ENCODE measurements around the gene DRC7.
A peak's percentile ranks its signal among the peaks of the same experiment; 100 is the strongest.
"Not testable (repeated sequence)": the region's sequence is repeated elsewhere in the genome, so short reads cannot be mapped to it uniquely, and the experiment has no call there.

The DRC7 gene

DNA sequence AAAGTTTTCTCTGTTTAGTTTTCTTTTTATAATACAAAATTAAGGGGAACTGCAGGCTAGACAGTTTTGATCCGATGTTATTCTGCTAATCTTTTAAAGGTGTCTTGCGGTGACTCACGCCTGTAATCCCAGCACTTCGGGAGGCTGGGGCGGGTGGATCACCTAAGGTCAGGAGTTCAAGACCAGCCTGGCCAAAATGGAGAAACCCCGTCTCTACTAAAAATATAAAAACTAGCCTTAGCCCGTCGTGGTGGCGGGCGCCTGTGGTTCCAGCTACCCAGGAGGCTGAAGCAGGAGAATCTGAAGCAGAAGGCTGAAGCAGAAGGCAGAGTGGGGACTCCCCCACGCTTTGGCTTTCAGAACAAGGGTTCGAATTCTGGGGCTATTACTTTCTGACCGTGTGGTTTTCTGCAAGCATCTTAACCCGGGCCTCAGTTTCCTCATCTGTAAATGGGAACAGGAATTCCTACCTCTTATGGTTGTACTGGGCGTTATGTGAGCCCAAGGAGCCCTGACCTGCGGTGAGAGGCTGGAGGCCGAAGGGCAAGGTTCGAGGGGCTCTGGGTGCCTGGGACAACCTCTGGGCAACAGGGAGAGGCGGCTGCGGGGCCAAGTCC lies 39.8 kb downstream of the DRC7 start:
- no peak for DNase-seq (ENCODE audit: low read depth, low spot score)

DNA sequence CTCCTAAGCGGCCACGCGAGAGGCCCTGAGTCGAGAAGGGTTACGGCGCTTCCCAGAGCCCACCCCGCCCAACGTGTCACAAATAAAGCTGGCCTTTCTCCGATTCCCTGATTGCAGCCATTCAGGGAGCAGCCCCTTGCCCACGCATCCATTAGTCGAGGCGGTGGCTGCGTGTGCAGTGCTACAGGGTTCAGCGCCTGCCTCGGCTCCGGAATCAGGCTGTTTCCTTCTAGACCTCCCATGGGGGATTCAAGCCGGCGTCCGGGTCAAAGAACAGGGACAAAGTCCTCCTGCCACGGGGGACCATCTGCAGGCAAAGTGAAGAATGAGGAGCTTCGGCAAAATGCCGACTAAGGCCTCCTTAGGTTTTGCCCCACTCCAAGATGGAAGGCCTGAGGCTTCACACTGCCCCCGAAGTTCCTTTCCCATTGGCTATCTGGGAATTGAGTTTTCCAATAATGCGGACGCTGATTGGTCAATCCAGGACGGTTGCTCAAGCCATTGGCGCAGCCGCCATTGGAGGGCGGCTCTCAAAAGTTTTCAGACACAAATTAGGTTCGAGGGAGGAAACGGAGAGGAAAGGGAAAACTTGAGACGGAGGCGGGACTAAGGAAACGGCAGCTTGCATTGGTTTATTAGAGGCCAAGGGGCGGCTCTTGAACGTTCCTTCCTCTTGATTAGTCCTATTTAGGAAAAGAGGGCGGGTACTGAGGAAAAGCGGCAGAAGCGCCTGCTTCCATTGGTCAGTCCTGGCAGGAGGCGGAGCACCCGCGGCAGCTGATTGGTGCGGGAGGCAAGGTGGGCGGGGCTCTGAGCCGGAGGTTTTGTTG lies 40.5 kb downstream of the DRC7 start:
- peak; percentile 100 for DNase-seq (ENCODE audit: low read depth, low spot score)

DNA sequence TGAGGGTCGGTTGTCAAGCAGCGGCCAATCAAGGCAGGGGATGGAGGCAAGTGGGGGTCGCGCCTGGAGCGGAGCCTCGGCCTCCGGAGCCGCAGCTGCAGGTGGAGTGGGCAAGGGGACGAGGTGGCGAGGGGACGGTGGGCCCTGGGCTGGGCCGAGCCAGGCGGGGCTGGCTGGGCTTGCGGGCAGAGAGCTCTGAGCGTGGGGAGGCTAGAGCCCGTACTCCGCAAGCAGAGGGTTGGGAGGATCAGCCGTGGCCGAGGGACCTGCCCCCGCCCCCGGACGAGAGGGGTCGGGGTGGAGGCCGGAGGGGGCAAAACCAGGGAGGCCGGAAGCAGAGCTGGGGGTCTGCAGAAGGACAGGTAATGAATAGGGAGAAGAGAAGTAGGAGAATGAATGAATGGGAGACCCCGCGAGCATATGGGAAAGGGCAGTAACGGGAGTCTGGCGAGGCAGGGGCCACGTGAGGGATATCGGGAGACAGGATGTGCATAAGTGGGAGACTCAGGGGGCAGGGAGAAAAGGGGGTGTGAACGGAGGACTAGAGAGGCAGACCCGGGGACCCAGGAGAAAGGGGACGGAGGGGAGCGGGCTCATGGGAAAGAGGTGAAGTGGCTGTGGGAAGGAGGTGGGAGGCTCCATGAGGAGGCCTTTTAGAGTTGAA lies 41.3 kb downstream of the DRC7 start, which contains the start of gene KATNB1:
Gene KATNB1 (plus strand): TSS at position 16 of the 664 bp plus-strand sequence. CDS start 1,474 bp downstream, outside the sequence.
- no peak for DNase-seq (ENCODE audit: low read depth, low spot score)

DNA sequence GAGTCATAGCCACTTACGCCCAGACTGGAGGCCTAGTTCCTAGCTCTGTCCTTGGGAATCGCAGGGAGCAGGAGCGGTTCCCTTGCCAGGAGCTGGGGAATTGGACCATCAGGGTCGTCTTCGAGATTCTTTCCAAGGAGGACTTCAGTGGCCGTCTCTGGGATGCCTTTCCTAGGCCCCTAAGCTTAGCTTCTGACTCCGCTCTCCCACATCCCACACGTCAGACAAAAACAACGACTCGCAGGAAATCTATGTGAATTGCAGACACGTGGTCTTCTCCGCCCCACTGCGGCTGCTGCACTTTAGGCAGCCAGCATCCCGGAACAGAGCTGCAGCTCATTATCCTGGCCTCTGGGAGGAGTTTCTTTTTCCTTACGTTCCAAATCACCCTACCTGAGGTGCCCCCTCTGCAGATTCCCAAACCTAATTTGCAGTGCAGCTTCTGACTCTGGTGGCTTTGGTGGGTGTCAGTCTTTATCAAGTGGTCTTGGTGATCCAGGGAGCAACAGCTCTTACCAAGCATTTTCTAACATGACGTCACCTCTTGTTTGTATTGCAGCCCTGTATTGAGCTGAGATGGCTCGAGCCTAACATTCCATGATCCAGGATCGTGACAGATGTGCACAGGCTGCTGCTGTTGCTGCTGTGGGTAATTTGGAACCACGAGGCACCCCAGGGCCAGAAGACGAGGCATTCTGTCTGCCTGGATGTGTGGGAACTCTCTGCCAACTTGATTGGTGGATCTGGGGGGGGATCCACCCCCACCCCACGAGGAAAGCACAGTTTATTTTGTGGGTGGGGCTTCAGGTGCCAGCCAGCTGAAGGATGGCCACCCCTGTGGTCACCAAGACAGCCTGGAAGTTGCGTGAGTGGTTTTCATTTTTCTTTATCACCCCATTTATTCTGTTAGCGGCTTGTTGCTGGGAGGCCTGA lies 42.1 kb downstream of the DRC7 start:
- peak; percentile 80 for DNase-seq (ENCODE audit: low read depth, low spot score)

DNA sequence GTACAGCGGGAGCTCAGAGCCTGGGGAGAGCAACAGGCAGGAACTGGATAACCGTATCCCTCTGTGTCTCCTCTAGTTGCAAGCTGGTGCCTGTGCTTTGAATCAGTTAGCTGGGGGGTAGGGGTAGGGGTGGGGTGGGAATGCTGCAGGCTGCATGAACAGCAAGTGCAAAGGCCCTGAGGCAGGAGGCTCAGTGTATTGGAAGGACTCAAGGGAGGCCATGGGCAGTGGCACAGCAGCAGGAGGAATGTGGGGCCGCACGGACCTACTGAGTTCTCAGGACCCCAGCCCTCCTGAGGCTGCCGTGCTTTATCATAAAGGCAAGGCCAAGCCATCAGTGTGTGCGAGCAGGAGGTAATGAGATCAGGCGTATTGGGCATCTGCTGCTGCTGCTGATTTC lies 44.2 kb downstream of the DRC7 start:
- DNase-seq (ENCODE audit: low read depth, low spot score): no peak

DNA sequence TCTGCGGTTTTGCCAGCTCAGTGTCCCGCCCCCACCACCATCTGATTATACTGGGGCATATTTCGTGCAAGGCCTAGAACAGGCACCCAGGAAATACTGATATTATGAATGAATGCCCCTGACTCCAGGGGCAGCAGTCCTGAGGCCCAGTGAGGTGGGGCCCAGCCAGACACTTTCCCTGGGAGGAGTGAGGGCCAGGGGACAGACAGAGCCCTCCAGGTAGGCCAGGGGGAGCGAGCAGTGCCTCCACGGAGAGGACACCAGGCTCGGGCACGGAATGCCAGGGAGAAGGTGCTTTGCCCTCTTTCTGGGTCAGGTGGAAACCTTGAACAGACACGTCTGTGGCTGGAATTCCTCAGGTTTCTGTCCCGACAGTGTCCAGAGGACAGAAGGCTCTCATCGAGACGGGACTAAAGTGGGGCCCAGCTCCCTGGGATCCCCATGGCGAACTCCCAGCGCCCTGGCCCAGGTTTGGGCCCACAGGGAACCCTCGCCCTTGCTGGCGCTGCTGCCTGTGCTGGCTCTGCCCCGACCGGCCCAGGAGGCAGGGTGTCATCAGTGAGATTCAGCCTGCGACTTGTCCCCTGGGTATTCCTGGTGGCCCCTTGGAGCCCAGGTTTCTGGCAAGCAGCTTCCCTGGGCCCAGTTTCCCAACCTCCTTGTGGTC lies 45.3 kb downstream of the DRC7 start:
- no peak for DNase-seq (ENCODE audit: low read depth, low spot score)

DNA sequence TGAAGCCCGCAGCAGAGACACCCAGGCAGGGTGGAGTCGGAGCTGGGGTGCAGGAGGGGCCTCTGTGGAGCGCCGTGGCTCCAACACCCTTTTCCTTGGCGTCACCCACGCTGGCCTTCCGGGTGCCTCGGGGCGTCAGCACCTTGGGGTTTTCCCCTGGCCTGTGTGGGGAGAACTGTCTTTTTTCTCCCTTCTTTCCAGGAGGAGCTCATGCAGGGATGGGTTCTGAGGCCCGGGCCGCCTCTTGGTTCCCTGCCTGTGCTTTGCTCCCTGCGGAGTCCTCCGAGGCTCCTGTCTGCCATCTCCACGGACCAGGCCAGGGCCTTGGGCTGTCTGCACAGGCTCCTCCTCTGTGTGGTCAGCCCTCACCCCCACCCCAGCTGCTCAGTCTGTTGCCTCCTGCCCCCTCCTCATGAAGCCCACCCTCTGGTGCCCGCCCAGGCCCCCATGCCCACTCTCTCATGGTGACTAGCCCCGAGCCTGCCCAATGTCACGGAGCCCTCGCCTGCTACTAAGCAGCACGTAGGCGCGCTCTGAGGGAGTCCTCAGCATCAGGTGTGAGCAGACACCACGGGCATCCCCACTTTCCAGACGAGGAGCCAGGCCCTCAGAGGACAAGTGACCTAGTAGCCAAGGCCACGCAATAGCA lies 45.9 kb downstream of the DRC7 start:
- DNase-seq (ENCODE audit: low read depth, low spot score): no peak

DNA sequence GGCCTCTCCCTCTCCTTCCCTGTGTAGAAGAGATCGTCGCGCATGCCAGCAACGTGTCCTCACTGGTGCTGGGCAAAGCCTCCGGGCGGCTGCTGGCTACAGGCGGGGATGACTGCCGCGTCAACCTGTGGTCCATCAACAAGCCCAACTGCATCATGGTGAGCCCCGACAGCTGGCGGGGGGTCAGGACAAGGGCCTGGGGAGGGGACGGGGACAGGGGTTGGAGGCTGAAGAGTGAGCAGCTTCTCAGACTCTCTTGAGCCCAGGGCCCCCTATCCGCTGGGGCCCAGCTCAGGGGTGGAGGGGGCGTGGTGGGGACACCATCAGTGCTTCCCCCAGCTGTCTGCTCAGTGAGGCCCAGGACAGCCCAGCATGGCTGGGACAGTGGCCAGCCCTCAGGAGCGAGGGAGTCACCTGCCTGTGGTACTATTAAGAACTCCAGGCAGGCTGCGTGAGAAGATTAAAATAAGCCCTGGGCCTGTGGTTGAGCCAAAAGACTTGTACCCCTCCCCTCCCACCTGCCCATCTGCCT lies 47.1 kb downstream of the DRC7 start:
- no peak for DNase-seq (ENCODE audit: low read depth, low spot score)

DNA sequence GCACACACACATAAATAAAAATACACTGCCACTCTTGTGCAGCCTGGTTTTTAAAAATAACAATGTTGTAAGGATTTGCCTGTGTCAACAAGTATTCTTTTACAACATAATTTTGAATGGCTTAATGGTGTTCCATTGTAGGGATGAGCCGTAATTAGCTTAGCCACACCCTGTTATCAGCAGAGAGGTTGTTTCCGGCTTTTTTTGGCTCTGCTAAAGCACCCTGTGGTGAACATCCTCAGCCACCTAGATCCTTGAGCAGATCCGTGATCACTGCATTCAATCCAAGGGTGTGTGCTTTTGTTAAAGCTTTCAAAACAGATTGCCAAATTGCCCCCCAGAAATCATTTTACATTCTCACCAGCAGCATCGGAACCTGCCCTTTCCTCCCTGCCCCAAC lies 47.9 kb downstream of the DRC7 start:
- no peak for DNase-seq (ENCODE audit: low read depth, low spot score)

DNA sequence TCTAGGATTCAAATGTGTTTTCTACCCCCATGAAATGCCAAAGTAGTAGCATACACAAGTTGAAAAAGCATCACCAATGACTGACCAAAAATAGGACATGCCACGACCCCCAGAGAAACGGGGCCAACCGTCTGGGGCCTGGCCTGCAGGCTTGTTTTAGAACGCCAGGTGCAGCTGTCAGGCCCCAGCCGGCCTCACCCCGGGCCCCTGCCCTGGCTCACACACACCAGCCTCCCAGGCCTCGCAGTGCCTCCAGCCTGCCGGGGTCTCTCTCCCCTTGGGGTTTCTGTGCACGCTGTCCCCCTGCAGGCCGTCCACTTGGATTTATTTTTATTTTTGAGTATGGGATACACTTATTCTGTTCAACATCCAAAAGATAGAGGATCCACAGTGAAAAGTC lies 48.9 kb downstream of the DRC7 start:
- no peak for DNase-seq (ENCODE audit: low read depth, low spot score)

DNA sequence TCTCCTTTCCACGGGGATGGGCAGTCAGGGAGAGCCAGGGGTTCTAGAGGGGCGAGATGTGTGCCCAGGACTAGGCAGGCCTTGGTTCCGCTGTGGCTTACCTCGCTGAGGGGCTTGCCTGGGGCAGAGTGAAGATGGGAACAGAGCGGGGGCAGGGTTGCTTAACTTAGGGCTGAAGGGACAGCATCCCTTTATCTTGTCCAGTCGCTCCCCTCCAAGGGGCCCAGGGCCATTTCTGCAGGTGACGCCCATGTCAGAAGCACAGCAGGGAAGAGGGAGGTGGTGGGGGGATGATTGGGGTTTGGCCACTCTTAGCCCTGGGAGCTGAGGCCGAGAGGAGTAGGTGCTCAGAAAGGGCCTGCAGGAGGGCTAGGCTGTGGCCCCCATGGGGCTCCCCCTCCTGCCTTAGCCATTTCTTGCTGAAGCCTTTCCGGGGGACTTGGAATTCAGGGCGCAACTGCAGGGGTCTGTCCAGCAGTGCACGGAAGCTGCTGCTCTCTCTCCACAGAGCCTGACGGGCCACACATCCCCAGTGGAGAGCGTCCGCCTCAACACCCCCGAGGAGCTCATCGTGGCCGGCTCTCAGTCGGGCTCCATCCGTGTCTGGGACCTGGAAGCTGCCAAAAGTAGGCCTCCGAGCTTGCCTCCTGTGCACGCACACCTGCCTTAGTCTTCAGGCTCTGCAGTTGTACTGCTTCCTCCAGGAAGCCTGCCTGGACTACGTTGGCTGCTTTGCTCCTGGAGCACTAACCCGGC lies 49.5 kb downstream of the DRC7 start:
- no peak for DNase-seq (ENCODE audit: low read depth, low spot score)

DNA sequence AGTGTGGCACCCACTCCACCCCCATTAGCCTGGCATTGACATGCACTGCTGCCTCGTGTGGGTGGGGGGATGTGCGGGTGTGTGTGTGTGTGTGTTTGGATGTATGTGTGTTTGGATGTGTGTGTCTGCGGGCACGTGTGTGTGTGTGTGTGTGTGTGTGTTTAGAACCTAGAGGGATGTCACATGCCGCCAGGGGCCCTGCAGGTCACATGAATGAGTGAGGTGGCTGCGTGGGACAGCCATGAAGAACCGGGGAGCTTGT lies 50.0 kb downstream of the DRC7 start:
- no peak for DNase-seq (ENCODE audit: low read depth, low spot score)

DNA sequence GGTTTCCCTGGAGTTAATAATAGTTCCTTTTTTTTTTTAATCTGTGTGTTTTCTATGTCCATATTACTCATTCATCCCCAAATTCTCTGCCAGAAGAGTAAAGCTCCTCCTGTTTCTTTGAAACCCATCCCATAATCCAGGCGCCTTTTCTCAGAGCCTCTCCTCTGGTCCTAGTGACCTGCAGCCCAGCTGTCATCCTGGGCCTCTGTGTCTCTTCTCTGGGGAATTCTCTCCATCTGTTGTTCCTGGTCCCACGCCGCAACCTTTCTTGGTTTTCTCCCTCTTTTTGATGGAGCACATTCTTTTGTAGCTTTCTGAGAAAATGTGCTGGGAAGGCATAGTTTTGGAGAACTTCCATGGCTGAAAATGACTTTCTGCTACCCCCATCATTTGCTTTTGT lies 51.2 kb downstream of the DRC7 start:
- DNase-seq (ENCODE audit: low read depth, low spot score): no peak

DNA sequence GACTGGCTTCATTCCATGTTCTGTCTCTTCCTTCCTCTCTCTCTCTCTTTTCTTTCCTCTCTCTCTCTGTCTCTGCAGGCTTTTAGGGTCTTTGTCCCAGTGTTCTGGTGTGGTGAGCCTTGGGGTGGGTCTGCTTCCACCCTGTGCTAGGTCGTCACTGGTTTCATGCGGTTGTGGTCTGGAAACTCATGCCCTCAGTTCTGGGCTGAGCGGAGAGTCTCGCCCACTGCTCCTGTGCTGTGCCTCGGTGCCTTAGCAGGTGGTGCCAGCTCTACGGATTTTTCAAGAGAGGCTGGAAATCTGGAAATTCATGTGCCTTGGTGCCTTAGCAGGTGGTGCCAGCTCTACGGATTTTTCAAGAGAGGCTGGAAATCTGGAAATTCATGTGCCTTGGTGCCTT lies 51.7 kb downstream of the DRC7 start:
- not testable (repeated sequence) for DNase-seq (ENCODE audit: low read depth, low spot score)

DNA sequence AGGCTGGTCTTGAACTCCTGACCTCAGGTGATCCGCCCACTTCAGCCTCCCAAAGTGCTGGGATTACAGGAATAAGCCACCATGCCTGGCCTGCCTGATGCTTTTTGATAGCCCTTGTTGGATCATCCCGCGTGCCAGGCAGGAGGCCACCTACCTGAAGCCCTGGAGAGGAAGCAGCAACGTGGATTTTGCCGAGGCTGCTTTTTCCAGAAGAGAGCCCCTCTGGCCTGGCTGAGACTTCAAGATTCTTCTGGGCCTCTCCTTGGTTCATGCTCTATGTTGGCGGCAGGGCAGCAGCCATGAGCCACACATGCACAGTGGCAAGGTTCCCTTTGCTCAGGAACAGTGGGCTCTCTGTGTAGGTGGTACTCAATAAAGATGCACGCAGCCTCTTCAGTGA lies 52.5 kb downstream of the DRC7 start:
- DNase-seq (ENCODE audit: low read depth, low spot score): no peak

DNA sequence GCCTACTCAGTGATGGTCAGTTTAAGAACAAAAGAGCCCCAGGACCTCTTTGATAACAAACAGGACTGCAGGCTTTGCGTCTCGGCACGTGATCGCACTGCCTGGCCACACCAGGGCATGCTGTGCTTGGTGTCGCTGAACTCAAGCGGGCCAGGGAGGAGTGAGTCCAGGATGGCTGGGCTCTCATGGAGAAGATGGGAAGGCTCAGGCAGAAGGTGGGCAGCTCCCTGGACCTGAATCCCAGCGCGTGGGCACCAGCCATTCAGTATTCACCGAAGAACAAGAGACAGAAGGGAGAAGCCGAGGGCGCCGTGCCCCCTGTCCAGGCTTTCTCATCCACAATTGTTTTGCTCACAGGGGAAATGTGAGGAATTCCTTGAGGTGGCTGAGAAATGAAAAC lies 52.9 kb downstream of the DRC7 start:
- DNase-seq (ENCODE audit: low read depth, low spot score): no peak

DNA sequence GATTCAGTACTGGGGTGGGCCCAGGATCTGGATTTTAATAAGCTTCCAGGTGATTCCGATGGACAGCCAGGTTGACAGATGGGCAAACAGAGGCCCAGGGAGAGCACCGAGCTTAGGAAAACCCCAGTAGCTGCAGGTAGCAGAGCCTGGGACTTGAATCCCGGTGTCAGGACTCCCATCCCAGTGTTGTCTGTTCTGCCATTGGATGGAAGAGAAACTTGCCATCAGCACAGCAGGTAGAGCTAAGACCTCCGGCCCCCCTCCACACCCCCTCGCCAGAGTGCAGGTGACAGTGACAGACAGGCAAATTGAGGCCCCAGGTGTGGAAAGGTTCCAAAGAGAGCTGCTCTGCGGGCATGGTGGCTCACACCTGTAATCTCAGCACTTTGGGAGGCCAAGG lies 53.4 kb downstream of the DRC7 start:
- no peak for DNase-seq (ENCODE audit: low read depth, low spot score)

DNA sequence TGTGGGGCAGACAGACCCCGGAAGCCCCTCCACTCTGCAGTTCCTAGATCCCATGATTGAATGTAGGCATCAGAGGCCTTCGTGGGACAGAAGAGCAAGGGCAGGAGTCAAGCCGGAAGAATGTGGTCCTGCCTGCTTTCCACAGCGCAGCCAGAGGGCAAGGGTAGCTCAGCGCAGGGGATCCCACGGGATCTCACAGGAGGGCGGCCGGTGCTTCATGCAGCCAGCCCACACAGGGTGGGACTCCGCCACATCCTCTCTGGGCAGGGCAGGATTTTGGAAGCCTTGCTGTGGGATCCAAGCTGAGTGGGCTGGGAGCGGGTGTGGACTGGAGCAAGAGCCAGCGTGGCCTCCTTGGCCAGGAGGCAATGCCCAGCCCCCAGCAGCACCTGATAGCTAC lies 54.0 kb downstream of the DRC7 start:
- peak; percentile 63 for DNase-seq (ENCODE audit: low read depth, low spot score)

DNA sequence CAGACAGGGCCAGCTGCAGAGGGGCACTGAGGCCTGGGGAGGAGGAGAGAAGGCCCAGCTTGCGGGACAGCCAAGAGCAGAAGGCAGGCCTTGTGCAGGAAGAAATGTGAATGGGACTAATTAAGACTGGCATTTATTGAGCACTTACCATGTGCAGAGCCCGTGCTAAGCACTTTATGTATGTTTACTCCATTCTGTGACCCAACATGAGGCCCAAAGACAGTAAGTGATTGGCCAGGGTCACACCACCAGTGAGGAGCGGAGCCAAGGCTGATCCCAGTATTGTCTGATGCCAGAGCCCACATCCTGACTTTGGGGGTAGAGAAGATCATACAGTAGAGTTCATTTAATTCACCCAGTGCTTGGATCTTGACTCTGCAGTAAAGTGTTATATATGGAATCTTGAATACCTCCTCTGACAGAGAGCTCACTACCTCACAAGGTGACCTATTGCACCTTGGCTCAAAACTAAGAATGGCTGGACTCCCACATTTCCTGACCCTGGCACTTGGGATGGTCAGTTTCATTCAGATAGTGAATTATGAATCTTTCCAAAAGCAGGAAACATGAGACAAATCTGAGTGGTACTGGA lies 54.6 kb downstream of the DRC7 start:
- no peak for DNase-seq (ENCODE audit: low read depth, low spot score)
